CD4-positive, alpha-beta memory T cell (primary cell): ENCODE results near the gene MAB21L4. TPM values are rescaled to one million over a fixed set of nuclear protein-coding genes. Genes with fewer than 3 reads are reported as not detected.
"Not testable (repeated sequence)": the region's sequence is repeated elsewhere in the genome, so short reads cannot be mapped to it uniquely, and the experiment has no call there.

Experiments
- CTCF ChIA-PET: fragments of 350-600 bp; sonication (Branson Sonifier 250); formaldehyde crosslinking; loops from one replicate; lab custom pipeline; 2021; ENCODE audit warnings: inconsistent platforms; ENCODE audit not compliant: partially characterized antibody; lab: Charles Lee
- POLR2A ChIA-PET: fragments of 350-600 bp; sonication (Branson Sonifier 250); formaldehyde crosslinking; loops from one replicate; lab custom pipeline; 2021; ENCODE audit not compliant: partially characterized antibody; lab: Charles Lee
- DNase-seq, 5 donors: peaks; one replicate each; pipeline versions ENCODE4 v3.0.0 to v3.0.0-alpha.2; 2020 to 2022; ENCODE audit warnings: mixed read lengths in 1 of 5
- H3K27ac ChIP-seq: one replicate; pipeline ENCODE4 v1.7.0; 2013; ENCODE audit warnings: low read depth, low read length
- H3K27me3 ChIP-seq: 2 replicates; pipeline ENCODE4 v1.7.0; 2013; ENCODE audit warnings: mild to moderate bottlenecking, low read length, moderate library complexity; ENCODE audit not compliant: insufficient read depth
- H3K36me3 ChIP-seq: 2 replicates; pipeline ENCODE4 v1.7.0; 2013; ENCODE audit warnings: mild to moderate bottlenecking, low read length, moderate library complexity; ENCODE audit not compliant: insufficient read depth
- H3K4me1 ChIP-seq: 2 replicates; pipeline ENCODE4 v1.7.0; 2013; ENCODE audit warnings: mild to moderate bottlenecking, low read length, moderate library complexity; ENCODE audit not compliant: insufficient read depth
- H3K4me3 ChIP-seq, 2 donors: one replicate each; pipeline ENCODE4 v1.7.0; 2013; ENCODE audit warnings: low read length in 2 of 2, mild to moderate bottlenecking in 1 of 2
- H3K9me3 ChIP-seq, 2 donors: one replicate each; pipeline ENCODE4 v1.7.0; 2013; ENCODE audit warnings: low read length in 2 of 2, control low read depth in 1 of 2; ENCODE audit not compliant: control insufficient read depth in 1 of 2
- H3K27ac Mint-ChIP-seq, 7 donors: one replicate each; pipeline ENCODE4 v1.8.0; 2020 to 2021; ENCODE audit warnings: mixed read lengths in 7 of 7, mild to moderate bottlenecking in 6 of 7, inconsistent platforms in 3 of 7, moderate library complexity in 3 of 7
- H3K27me3 Mint-ChIP-seq, 2 donors: one replicate each; pipeline ENCODE4 v1.8.0; 2020 to 2021; ENCODE audit warnings: mixed read lengths in 2 of 2
- H3K36me3 Mint-ChIP-seq, 2 donors: one replicate each; pipeline ENCODE4 v1.8.0; 2020 to 2021; ENCODE audit warnings: mixed read lengths in 2 of 2, inconsistent platforms in 1 of 2, mild to moderate bottlenecking in 1 of 2
- H3K4me1 Mint-ChIP-seq, 4 donors: one replicate each; pipeline ENCODE4 v1.8.0; 2020 to 2021; ENCODE audit warnings: mixed read lengths in 4 of 4, mild to moderate bottlenecking in 1 of 4
- H3K4me3 Mint-ChIP-seq, 8 donors: one replicate each; pipeline ENCODE4 v1.8.0; 2020 to 2021; ENCODE audit warnings: mixed read lengths in 8 of 8, mild to moderate bottlenecking in 7 of 8, moderate library complexity in 6 of 8, inconsistent platforms in 3 of 8
- H3K9me3 Mint-ChIP-seq, 8 donors: one replicate each; pipeline ENCODE4 v1.8.0; 2020 to 2021; ENCODE audit warnings: mixed read lengths in 8 of 8, mild to moderate bottlenecking in 5 of 8, inconsistent platforms in 3 of 8, moderate library complexity in 1 of 8
- intact Hi-C: fragments of 100-400 bp; cut with micrococcal nuclease; formaldehyde crosslinking; loops from one replicate; pipeline ENCODE4 v1.15.1; 2023
- polyA plus RNA-seq, 2 donors: library from polyadenylated mRNA; unstranded; fragments of 300-500 nt; fragmentation: Illumina TruSeq; gene quantifications; one replicate each; pipeline ENCODE4 v1.2.3, GENCODE V29; 2021
- total RNA-seq, 2 experiments: library from RNA; stranded (reverse); gene quantifications; one replicate each; pipeline ENCODE4 v1.2.3, GENCODE V29; 2021

The MAB21L4 gene
- total and polyA plus RNA-seq, 4 experiments from 2014 or later: not detected

- ChIA-PET CTCF (interaction anchor here (1.3 kb wide), 1 partner anchor 333 kb away, joined by 3 read pairs; no protein-coding TSS in a partner anchor), POLR2A (no interaction called here)
- peaks cover 1 to 2% of the 10 kb centered on the region in 2 donors for H3K27me3 Mint-ChIP-seq
- H3K9me3 ChIP-seq: no peaks in the 10 kb centered on the region
- no peaks in the 10 kb centered on the region for H3K36me3 Mint-ChIP-seq
- H3K27ac ChIP-seq: no peak overlapping the region
- peaks cover 0 to 2% (median 0%) of the 10 kb centered on the region in 8 donors for H3K9me3 Mint-ChIP-seq
- H3K36me3 ChIP-seq: no peaks in the 10 kb centered on the region
- no peak overlapping the region for H3K4me3 ChIP-seq
- no peaks in the 10 kb centered on the region for H3K27me3 ChIP-seq
- H3K4me3 Mint-ChIP-seq: no peak overlapping the region
- intact Hi-C loops: no loop called here
- H3K27ac Mint-ChIP-seq: no peak overlapping the region
- H3K4me1 Mint-ChIP-seq: no peaks in the 10 kb centered on the region
- H3K4me1 ChIP-seq: no peaks in the 10 kb centered on the region
- DNase-seq: no peak
Observed at GRCh38 chr2:240846873-240847595, 48.9 kb downstream of the MAB21L4 start.

DNA sequence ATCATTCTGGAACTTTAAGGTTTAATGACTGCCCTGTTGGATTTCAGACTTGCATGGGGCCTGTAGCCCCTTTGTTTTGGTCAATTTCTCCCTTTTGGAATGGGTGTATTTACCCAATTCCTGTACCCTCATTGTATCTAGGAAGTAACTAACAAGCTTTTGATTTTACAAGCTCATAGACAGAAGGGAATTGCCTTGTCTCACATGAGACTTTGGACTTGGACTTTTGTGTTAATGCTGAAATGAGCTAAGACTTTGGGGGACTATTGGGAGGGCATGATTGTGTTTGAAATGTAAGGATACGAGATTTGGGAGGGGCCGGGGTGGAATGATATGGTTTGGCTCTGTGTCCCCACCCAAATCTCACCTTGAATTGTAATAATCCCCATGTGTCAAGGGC is 49.6 kb downstream of the MAB21L4 start:
- H3K9me3 Mint-ChIP-seq, POLR2A ChIA-PET, H3K27me3 Mint-ChIP-seq, H3K27ac ChIP-seq, DNase-seq, H3K36me3 ChIP-seq, H3K36me3 Mint-ChIP-seq, H3K27me3 ChIP-seq, H3K27ac Mint-ChIP-seq, H3K4me1 Mint-ChIP-seq, H3K9me3 ChIP-seq, H3K4me1 ChIP-seq, H3K4me3 Mint-ChIP-seq, H3K4me3 ChIP-seq, intact Hi-C loops: not testable (repeated sequence)
- CTCF ChIA-PET: interaction anchor here (1.3 kb wide), 1 partner anchor 332 kb away, joined by 3 read pairs; no protein-coding TSS in a partner anchor

DNA sequence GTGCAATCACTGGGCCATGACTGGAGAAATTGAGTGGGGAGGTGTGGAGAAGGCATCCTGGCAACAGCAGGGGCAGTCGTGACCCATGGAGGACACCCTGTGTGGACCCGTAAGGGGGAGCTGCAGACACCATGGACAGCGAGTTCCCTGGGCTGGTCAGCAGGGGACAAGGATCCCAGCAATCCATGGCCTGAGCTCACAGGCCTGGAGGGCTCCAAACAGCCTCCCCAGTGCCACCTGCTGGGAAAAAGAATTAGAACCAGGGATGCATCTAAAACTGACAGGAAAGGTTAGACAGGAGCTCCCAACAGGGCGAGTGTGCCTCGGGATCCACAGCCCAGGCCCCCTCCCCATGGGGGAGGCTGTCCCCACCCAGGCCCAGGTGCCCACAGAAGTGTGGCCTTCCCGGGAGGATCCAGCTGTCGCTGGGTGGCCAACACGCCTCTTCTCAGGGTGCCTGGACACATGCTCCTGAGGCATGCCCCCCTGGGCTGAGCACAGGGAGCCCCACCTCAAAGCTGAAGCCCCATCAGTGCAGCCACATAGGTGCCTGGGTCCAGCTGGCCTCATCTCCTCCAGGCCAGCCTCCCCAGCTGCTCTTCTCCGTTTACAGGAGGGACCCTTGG is 55.4 kb downstream of the MAB21L4 start:
- Histone ChIP-seq H3K36me3 (no peaks in the 10 kb centered on the region), H3K27me3 (peaks cover 4% of the 10 kb centered on the region), H3K4me3 (no peak overlapping the region), H3K4me1 (no peaks in the 10 kb centered on the region), H3K9me3 (no peaks in the 10 kb centered on the region), H3K27ac (no peak overlapping the region)
- Mint-ChIP-seq H3K4me3 (no peak overlapping the region), H3K9me3 (peaks cover 0 to 2% (median 0%) of the 10 kb centered on the region in 8 donors), H3K27ac (peak overlapping the region in 1 of 7 donors; percentile 22), H3K36me3 (no peaks in the 10 kb centered on the region), H3K27me3 (peaks cover 3 to 17% of the 10 kb centered on the region in 2 donors), H3K4me1 (no peaks in the 10 kb centered on the region)
- POLR2A ChIA-PET: no interaction called here
- DNase-seq: peak in 2 of 5 donors; percentile 15 to 32
- CTCF ChIA-PET: interaction anchor here (0.8 to 2.2 kb wide), 5 partner anchors 11 to 807 kb away, joined by 3 to 22 read pairs (median 3); no protein-coding TSS in a partner anchor
- intact Hi-C loops: loop anchor here (1.0 kb wide), 1 partner anchor 326 kb away; no protein-coding TSS in a partner anchor

DNA sequence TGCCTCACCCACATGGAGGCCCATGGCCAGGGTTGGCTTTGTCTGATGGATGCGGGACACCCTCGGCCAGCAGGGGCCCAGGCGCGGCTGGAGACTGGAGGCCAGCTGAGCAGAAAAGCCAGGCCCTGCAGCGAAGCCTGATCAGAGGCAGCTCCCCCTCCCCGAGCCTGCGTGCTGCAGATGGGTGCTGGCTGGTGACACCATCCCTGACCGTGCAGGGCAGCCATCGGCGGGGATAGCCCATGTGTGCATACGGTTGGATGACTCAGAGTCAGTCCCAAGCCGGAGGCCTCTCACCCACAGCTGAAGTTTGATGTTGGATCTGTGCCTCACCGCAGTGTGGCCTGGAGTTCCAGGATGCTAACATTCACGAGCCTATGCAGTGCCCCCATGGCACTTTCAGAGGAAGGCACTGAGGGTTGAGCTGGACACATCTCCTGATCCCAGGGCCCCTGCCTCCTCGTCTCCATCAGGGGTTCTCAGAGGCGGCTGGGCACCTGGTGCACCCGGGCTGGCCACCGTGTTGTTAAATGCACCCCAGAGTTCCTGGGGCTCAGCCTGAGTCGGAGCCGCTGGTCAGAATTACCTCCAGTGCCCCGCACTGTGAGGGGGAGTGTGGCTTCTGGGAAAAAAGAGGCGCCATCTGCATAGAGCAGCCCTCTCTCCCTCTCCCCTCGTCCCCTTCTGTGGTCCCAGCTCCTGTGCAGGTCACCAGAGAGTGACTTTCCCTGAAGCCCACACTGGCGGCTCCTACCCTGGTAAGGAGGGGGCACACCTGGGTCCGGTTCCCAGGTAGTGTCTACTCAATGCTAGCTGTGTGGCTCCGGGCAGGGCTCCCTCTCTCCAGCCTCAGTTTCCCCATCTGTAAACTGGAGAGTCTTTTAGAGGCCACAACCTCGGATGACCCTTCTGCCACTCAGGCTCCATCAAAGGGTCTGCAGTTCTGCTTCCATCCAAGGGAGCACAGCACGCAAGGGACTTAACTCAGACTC is 56.5 kb downstream of the MAB21L4 start:
- peaks cover 3 to 19% of the 10 kb centered on the region in 2 donors for H3K27me3 Mint-ChIP-seq

DNA sequence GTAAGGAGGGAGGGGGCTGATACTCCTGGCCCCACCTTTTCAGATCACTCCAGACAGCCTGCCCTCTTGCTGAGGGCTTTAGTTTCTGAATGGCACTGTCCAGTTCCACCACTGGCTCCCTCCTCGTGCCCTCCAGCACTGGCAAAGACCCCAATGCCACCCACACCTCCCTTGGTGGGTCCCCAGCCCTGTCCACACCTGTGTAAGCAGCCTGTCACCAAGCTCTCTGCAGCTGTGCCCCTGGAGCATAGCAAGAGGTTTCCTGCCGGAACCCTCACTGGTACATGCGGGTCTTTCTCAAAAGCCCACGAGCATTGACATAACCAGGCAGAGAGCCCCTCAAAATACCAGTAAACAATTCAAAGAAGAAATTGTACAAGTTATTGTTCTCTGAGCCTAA is 58.3 kb downstream of the MAB21L4 start:
- Mint-ChIP-seq H3K27me3 (peaks cover 3 to 17% of the 10 kb centered on the region in 2 donors), H3K27ac (peak overlapping the region in 1 of 7 donors; percentile 16), H3K4me3 (no peak overlapping the region), H3K9me3 (no peaks in the 10 kb centered on the region), H3K4me1 (no peaks in the 10 kb centered on the region), H3K36me3 (no peaks in the 10 kb centered on the region)
- Histone ChIP-seq H3K27ac (no peak overlapping the region), H3K4me3 (no peak overlapping the region), H3K36me3 (no peaks in the 10 kb centered on the region), H3K27me3 (peaks cover 4% of the 10 kb centered on the region), H3K9me3 (no peaks in the 10 kb centered on the region), H3K4me1 (peaks cover 4% of the 10 kb centered on the region)
- intact Hi-C loops: no loop called here
- CTCF ChIA-PET: interaction anchor here (1.0 kb wide), 1 partner anchor 14 kb away, joined by 5 read pairs; no protein-coding TSS in a partner anchor
- no peak for DNase-seq
- POLR2A ChIA-PET: no interaction called here

More for the DNA sequence above, 56.5 kb downstream of the MAB21L4 start:
- Mint-ChIP-seq H3K36me3 (no peaks in the 10 kb centered on the region), H3K4me3 (no peak overlapping the region), H3K4me1 (no peaks in the 10 kb centered on the region), H3K27ac (no peak overlapping the region), H3K9me3 (no peaks in the 10 kb centered on the region)
- H3K27me3 ChIP-seq: peaks cover 4% of the 10 kb centered on the region
- no peak for DNase-seq
- ChIA-PET POLR2A (no interaction called here), CTCF (interaction anchor here (0.8 to 2.2 kb wide), 4 partner anchors 253 to 808 kb away, joined by 3 to 22 read pairs (median 3); no protein-coding TSS in a partner anchor)
- intact Hi-C loops: loop anchor here (1.0 kb wide), 1 partner anchor 325 kb away; no protein-coding TSS in a partner anchor
- no peak overlapping the region for H3K4me3 ChIP-seq
- H3K27ac ChIP-seq: no peak overlapping the region
- H3K4me1 ChIP-seq: no peaks in the 10 kb centered on the region
- H3K36me3 ChIP-seq: no peaks in the 10 kb centered on the region
- no peaks in the 10 kb centered on the region for H3K9me3 ChIP-seq

DNA sequence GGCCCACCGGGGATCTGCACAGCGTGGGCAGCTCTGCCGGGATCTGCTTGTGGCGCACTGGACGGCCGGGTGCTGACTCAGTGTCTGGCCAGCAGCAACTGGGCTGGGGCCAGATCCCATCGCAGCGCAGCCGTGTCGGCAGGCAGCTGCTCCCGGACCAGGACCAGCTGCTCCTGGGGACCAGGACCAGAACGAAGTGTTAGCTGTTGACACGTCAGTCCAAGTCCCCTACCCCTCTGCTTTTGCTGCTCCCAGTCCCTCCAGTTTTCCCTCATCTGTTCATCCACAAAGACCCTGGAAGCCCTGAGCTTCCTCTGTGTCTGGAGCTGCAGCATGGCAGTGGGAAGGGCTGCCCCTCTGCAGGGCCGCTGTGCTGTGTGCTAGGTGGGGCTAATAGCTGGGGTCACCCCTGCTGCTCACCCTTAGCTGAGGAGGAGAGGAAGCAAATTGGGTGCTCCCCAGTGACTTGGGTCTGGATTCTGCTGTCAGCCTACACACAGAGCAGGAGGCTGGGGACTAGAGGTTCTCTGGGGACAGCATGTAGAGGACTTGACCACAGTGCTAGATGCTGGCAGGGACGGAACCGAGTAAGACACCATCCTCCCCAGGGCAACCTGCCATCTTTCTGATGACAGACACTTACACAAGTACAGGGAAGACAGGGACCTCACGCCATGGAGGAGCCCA is 59.0 kb downstream of the MAB21L4 start:
- CTCF ChIA-PET: interaction anchor here (1.0 kb wide), 1 partner anchor 15 kb away, joined by 5 read pairs; no protein-coding TSS in a partner anchor
- Mint-ChIP-seq H3K4me1 (peaks cover 0 to under 1% (median 0%) of the 10 kb centered on the region in 4 donors), H3K27me3 (peaks cover 3 to 17% of the 10 kb centered on the region in 2 donors), H3K36me3 (peaks cover 0 to 1% of the 10 kb centered on the region in 2 donors), H3K27ac (peak overlapping the region in 1 of 7 donors; percentile 64), H3K9me3 (no peaks in the 10 kb centered on the region), H3K4me3 (no peak overlapping the region)
- H3K36me3 ChIP-seq: no peaks in the 10 kb centered on the region
- no peaks in the 10 kb centered on the region for H3K9me3 ChIP-seq
- H3K4me3 ChIP-seq: no peak overlapping the region
- no peak for DNase-seq
- H3K27ac ChIP-seq: no peak overlapping the region
- peaks cover 7% of the 10 kb centered on the region for H3K4me1 ChIP-seq
- intact Hi-C loops: no loop called here
- POLR2A ChIA-PET: no interaction called here
- peaks cover 4% of the 10 kb centered on the region for H3K27me3 ChIP-seq
